HL-60 (cell line): ENCODE data around the gene SUMF1.
A peak's percentile ranks its signal among the peaks of the same experiment; 100 is the strongest.

Experiments used
- DNase-seq, 2 experiments: peaks; one replicate each; pipeline ENCODE4 v3.0.0-alpha.2; 2010 to 2020; ENCODE audit warnings: low read depth in 1 of 2, low spot score in 1 of 2
- H3K27ac ChIP-seq: fragments of 250-450 bp; sonication (Bioruptor Pico); replicated peaks from 2 replicates; pipeline ENCODE4 v1.5.1; 2020; ENCODE audit warnings: mild to moderate bottlenecking, moderate library complexity
- H3K27me3 ChIP-seq: fragments of 250-450 bp; sonication (Bioruptor Pico); 2 replicates; pipeline ENCODE4 v1.5.1; 2021; ENCODE audit warnings: mild to moderate bottlenecking, moderate library complexity; ENCODE audit not compliant: insufficient read depth, poor library complexity, severe bottlenecking
- H3K4me3 ChIP-seq: replicated peaks from 2 replicates; pipeline ENCODE4 v1.5.1; 2011; ENCODE audit warnings: mild to moderate bottlenecking, control low read depth, low read length; ENCODE audit not compliant: insufficient read depth
- GABPA ChIP-seq: IDR thresholded peaks from 2 replicates; pipeline ENCODE4 v1.6.1; 2012; ENCODE audit warnings: low read depth
- POLR2AphosphoS5 ChIP-seq: IDR thresholded peaks from 2 replicates; pipeline ENCODE4 v1.6.1; 2012; ENCODE audit warnings: low read depth
- SPI1 ChIP-seq: IDR thresholded peaks from 2 replicates; pipeline ENCODE4 v1.6.1; 2012; ENCODE audit warnings: low read depth, mild to moderate bottlenecking, borderline replicate concordance
- TF ChIP-seq, protein P1 (sequence below): IDR thresholded peaks from one replicate; pipeline ENCODE4 v1.5.1; 2011; ENCODE audit warnings: low read length, control low read depth, inconsistent platforms; ENCODE audit not compliant: insufficient read depth
- TF ChIP-seq, protein P2 (sequence below): IDR thresholded peaks from 2 replicates; pipeline ENCODE4 v1.6.1; 2012; ENCODE audit warnings: low read depth; ENCODE audit not compliant: insufficient replicate concordance

The SUMF1 gene

DNA sequence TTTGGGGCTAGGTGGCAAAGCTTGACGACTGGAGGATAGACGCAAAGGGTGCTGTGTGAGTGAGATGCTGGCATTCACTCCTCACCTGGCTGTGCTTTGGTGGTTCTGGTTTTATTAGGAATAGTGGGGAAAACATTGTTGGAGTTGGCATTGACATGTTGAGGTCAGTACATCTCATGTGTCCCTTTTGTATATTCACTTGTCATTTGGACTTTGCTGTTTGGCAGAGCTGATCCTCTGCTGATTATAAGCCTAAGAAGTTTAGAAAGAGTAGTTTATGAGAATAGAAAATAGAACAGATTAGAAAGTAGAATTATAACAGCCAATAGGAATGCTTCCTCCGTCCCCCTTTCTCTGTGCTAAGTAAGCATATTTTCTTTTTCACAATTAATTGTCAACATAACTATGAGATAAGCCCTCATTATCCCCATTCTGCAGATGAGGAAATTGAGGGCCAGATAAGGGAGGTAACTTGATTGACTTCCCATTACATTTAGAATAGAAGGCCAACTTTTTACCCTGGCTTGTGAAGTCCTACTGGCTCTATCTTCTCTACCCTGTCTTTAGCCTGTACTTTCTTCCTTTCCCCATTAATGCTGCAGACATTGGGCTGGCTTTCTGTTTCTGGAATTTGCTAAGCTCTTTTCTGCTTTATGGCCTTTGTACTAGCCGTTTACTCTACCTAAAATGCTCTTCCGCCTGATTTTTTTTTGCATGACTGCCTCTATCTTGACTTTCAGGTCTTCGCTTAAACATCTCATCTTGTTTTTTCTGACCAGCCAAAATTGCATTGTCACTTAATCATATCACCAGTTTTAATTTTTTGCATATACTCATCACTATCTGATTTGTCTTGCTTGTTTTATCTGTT lies 38.9 kb upstream of the SUMF1 start:
- TF ChIP-seq POLR2AphosphoS5 (no peak), GABPA (no peak), SPI1 (no peak)
- TF ChIP-seq, protein P1, sequence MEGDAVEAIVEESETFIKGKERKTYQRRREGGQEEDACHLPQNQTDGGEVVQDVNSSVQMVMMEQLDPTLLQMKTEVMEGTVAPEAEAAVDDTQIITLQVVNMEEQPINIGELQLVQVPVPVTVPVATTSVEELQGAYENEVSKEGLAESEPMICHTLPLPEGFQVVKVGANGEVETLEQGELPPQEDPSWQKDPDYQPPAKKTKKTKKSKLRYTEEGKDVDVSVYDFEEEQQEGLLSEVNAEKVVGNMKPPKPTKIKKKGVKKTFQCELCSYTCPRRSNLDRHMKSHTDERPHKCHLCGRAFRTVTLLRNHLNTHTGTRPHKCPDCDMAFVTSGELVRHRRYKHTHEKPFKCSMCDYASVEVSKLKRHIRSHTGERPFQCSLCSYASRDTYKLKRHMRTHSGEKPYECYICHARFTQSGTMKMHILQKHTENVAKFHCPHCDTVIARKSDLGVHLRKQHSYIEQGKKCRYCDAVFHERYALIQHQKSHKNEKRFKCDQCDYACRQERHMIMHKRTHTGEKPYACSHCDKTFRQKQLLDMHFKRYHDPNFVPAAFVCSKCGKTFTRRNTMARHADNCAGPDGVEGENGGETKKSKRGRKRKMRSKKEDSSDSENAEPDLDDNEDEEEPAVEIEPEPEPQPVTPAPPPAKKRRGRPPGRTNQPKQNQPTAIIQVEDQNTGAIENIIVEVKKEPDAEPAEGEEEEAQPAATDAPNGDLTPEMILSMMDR, result no peak
- TF ChIP-seq, protein P2, sequence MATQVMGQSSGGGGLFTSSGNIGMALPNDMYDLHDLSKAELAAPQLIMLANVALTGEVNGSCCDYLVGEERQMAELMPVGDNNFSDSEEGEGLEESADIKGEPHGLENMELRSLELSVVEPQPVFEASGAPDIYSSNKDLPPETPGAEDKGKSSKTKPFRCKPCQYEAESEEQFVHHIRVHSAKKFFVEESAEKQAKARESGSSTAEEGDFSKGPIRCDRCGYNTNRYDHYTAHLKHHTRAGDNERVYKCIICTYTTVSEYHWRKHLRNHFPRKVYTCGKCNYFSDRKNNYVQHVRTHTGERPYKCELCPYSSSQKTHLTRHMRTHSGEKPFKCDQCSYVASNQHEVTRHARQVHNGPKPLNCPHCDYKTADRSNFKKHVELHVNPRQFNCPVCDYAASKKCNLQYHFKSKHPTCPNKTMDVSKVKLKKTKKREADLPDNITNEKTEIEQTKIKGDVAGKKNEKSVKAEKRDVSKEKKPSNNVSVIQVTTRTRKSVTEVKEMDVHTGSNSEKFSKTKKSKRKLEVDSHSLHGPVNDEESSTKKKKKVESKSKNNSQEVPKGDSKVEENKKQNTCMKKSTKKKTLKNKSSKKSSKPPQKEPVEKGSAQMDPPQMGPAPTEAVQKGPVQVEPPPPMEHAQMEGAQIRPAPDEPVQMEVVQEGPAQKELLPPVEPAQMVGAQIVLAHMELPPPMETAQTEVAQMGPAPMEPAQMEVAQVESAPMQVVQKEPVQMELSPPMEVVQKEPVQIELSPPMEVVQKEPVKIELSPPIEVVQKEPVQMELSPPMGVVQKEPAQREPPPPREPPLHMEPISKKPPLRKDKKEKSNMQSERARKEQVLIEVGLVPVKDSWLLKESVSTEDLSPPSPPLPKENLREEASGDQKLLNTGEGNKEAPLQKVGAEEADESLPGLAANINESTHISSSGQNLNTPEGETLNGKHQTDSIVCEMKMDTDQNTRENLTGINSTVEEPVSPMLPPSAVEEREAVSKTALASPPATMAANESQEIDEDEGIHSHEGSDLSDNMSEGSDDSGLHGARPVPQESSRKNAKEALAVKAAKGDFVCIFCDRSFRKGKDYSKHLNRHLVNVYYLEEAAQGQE, result no peak
- Histone ChIP-seq H3K27ac (no peak overlapping the region), H3K4me3 (no peak overlapping the region), H3K27me3 (no peaks in the 10 kb centered on the region)
- DNase-seq, result no peak

DNA sequence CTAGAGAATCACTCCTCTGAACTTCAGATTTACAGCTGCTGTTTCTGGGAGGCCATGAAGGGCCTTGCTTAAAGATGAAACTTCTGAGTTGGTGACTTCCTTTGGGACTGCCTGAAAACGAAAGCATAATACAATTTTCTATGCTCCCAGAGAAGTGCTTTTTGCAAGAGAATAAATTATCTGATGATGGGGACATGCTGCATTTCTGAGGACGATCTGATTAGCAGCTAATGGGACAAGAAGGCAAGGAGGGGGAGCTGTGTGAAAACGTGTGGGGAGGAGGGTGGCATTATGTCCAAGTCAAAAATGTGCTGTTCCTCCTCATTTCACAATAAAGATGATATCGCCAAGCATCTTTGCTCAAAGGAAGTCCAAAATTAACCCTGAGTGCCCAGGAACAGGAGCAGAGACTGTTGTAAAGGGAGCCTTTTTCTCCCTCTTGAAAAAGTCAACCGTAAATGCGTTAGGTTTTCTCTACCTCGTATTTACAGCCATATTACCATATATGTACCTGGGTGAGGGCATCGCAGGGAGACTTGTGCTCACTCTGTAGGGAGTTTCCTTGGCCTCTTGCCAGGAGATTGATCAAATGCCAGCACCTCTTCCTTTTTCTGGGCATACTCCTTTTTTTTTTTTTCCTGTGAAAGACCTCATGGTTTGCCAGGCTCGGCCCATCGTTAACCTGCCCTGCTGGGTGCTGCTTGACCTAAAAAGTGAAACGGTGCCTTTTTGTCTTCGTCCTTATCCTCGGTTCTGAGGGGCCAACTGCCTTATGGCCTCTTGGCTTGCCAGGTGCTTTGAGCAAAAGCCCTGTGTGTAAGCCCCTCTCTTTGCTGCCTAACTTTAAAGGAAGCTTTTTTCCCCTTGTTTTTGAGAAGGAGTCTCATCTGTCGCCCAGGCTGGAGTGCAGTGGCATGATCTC lies 37.5 kb upstream of the SUMF1 start:
- Histone ChIP-seq H3K27me3 (no peaks in the 10 kb centered on the region), H3K27ac (no peak overlapping the region), H3K4me3 (peak overlapping the region; percentile 2; the same call in 1 of the 2 replicates)
- TF ChIP-seq GABPA, result no peak
- TF ChIP-seq, protein P1, result no peak
- TF ChIP-seq POLR2AphosphoS5, result no peak
- no peak; the same call in 1 of the 2 replicates for TF ChIP-seq SPI1
- TF ChIP-seq, protein P2, result no peak
- peak; percentile 53 to 82 for DNase-seq

DNA sequence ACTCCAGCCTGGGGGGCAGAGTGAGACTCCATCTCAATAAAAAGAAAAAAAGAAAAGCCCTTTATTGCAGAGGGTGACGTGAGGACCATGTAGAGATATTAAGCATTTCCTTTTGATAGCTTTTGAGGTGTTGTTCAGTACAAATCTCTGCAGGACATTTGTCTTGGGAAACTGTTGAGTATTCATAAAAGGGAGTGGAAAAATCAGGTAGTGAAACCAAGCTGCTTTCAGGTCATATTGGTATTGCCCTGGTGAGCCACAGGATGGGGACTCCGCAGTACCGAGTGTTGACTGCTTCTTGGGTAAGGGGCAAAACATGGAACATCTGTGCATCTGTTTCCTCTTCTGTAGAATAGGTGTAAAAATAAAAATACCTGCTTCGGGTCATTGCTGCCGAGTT lies 36.0 kb upstream of the SUMF1 start:
- Histone ChIP-seq H3K27me3 (no peaks in the 10 kb centered on the region), H3K4me3 (no peak overlapping the region), H3K27ac (no peak overlapping the region)
- TF ChIP-seq SPI1, result no peak
- no peak for TF ChIP-seq GABPA
- TF ChIP-seq, protein P1, result no peak
- TF ChIP-seq POLR2AphosphoS5, result no peak
- TF ChIP-seq, protein P2, result no peak
- DNase-seq, result no peak
